A549 (cell line): Measurements from ENCODE around the gene ANKK1. TPM values are rescaled to one million over a fixed set of nuclear protein-coding genes. Genes with fewer than 3 reads are reported as not detected.

Source experiments
- ATAC-seq, 2 experiments: fragments of 200-7000 bp in 1 of 2; fragments of >200 bp in 1 of 2; cut with Nextera tagmentation in 1 of 2; cut with Tn5 transposase in 1 of 2; 3 replicates each; pipeline versions ENCODE4 v1.8.0 to v1.9.1; 2018 to 2020; ENCODE audit warnings: mild to moderate bottlenecking in 1 of 2, moderate library complexity in 1 of 2
- CTCF ChIA-PET: fragments of 300-600 bp; sonication (Branson Sonifier 250); formaldehyde crosslinking; extraction: SDS; loops from one replicate; lab custom pipeline; 2021; ENCODE audit warnings: antibody characterized with exemption, inconsistent platforms; lab: Yijun Ruan, JAX
- POLR2A ChIA-PET: fragments of 350-600 bp; formaldehyde crosslinking; extraction: SDS; loops from one replicate; lab custom pipeline; 2021; ENCODE audit warnings: antibody characterized with exemption, inconsistent platforms; lab: Yijun Ruan, JAX
- DNase-seq, 2 experiments: peaks; one replicate each; pipeline versions ENCODE4 v3.0.0 to v3.0.0-alpha.2; 2011 to 2016; ENCODE audit warnings: low read depth in 1 of 2, low spot score in 1 of 2
- FAIRE-seq: peaks from 2 replicates; lab custom pipeline; 2011; peaks lifted over from hg19 to GRCh38; lab: Jason Lieb, UNC
- H3K27ac ChIP-seq, 2 experiments: fragments of >200 bp; sonication (Bioruptor Twin); formaldehyde crosslinking; 3 replicates each; pipeline ENCODE4 v1.5.1; 2016 to 2017
- H3K4me1 ChIP-seq: fragments of >200 bp; sonication (Bioruptor Twin); formaldehyde crosslinking; 3 replicates; pipeline ENCODE4 v1.6.1; 2016
- H3K4me2 ChIP-seq: fragments of >200 bp; sonication (Bioruptor Twin); formaldehyde crosslinking; 3 replicates; pipeline ENCODE4 v1.6.1; 2016
- H3K4me3 ChIP-seq: fragments of >200 bp; sonication (Bioruptor Twin); formaldehyde crosslinking; 3 replicates; pipeline ENCODE4 v1.5.1; 2016
- H3K9me3 ChIP-seq: fragments of >200 bp; sonication (Bioruptor Twin); formaldehyde crosslinking; 3 replicates; pipeline ENCODE4 v1.6.1; 2016
- CBX8 ChIP-seq: fragments of 200-600 bp; sonication (generic); IDR thresholded peaks from 2 replicates; pipeline ENCODE4 v1.6.1; 2016
- CEBPB ChIP-seq, 2 experiments: fragments of >200 bp in 1 of 2; sonication (Bioruptor Twin) in 1 of 2; formaldehyde crosslinking in 1 of 2; IDR thresholded peaks; 2 replicates each; pipeline ENCODE4 v1.6.1; 2012 to 2016
- EP300 ChIP-seq, 2 experiments: fragments of >200 bp; sonication (Bioruptor Twin); formaldehyde crosslinking; IDR thresholded peaks; 2 replicates in 1 of 2; 3 replicates in 1 of 2; pipeline ENCODE4 v1.6.1; 2016 to 2017
- ESRRA ChIP-seq: fragments of 150-350 bp; IDR thresholded peaks from 2 replicates; pipeline ENCODE4 v1.6.1; 2014; ENCODE audit warnings: mild to moderate bottlenecking, low read length, borderline replicate concordance
- GATA3 ChIP-seq: IDR thresholded peaks from 2 replicates; pipeline ENCODE4 v1.6.1; 2012; ENCODE audit warnings: borderline replicate concordance
- HDAC2 ChIP-seq: fragments of 200-600 bp; sonication (generic); IDR thresholded peaks from 2 replicates; pipeline ENCODE4 v1.6.1; 2016
- HEYL ChIP-seq: fragments of 250-450 bp; sonication (Bioruptor Pico); IDR thresholded peaks from 2 replicates; pipeline ENCODE4 v1.8.0; 2021; ENCODE audit warnings: mild to moderate bottlenecking, moderate library complexity
- HOXB13 ChIP-seq: fragments of 250-450 bp; sonication (Bioruptor Pico); IDR thresholded peaks from 2 replicates; pipeline ENCODE4 v1.5.0; 2020; ENCODE audit warnings: low read depth, mild to moderate bottlenecking, moderate library complexity
- JUN ChIP-seq, 2 experiments: fragments of >200 bp; sonication (Bioruptor Twin); formaldehyde crosslinking; IDR thresholded peaks; 2 replicates in 1 of 2; 3 replicates in 1 of 2; pipeline ENCODE4 v1.6.1; 2016 to 2017
- MAFK ChIP-seq: fragments of 450-650 bp; IDR thresholded peaks from 2 replicates; pipeline ENCODE4 v1.6.1; 2014; ENCODE audit not compliant: partially characterized antibody
- MAX ChIP-seq: IDR thresholded peaks from 2 replicates; pipeline ENCODE4 v1.6.1; 2012
- MAZ ChIP-seq: fragments of 150-350 bp; IDR thresholded peaks from 2 replicates; pipeline ENCODE4 v1.6.1; 2014; ENCODE audit warnings: antibody characterized with exemption, low read depth, low read length, borderline replicate concordance
- MYC ChIP-seq: IDR thresholded peaks from 2 replicates; pipeline ENCODE4 v1.6.1; 2012; ENCODE audit warnings: mild to moderate bottlenecking, inconsistent platforms, low read length, improper control_type of control experiment, borderline replicate concordance
- NPAS2 ChIP-seq: fragments of 250-450 bp; sonication (Bioruptor Pico); IDR thresholded peaks from 2 replicates; pipeline ENCODE4 v1.8.0; 2022; ENCODE audit warnings: mild to moderate bottlenecking, moderate library complexity, borderline replicate concordance
- NR3C1 ChIP-seq: fragments of >200 bp; sonication (Bioruptor Twin); formaldehyde crosslinking; IDR thresholded peaks from 3 replicates; pipeline ENCODE4 v1.6.1; 2017
- PBX3 ChIP-seq: IDR thresholded peaks from 2 replicates; pipeline ENCODE4 v1.6.1; 2012
- POLR2A ChIP-seq: IDR thresholded peaks from 2 replicates; pipeline ENCODE4 v1.6.1; 2012; ENCODE audit warnings: mild to moderate bottlenecking, low read length
- POLR2AphosphoS2 ChIP-seq: conservative IDR thresholded peaks from 2 replicates; pipeline ENCODE4 v1.6.1; 2012; ENCODE audit warnings: low read length, improper control_type of control experiment, inconsistent platforms
- RARB ChIP-seq: fragments of 250-450 bp; sonication (Bioruptor Pico); IDR thresholded peaks from 2 replicates; pipeline ENCODE4 v1.8.0; 2021; ENCODE audit warnings: mild to moderate bottlenecking, moderate library complexity
- RFX5 ChIP-seq: fragments of 450-650 bp; IDR thresholded peaks from 2 replicates; pipeline ENCODE4 v1.7.1; 2014; ENCODE audit warnings: antibody characterized with exemption, mild to moderate bottlenecking, moderate library complexity
- SREBF2 ChIP-seq: fragments of 450-650 bp; IDR thresholded peaks from 2 replicates; pipeline ENCODE4 v1.6.1; 2014; ENCODE audit warnings: mild to moderate bottlenecking, moderate library complexity
- TFCP2L1 ChIP-seq: fragments of 250-450 bp; sonication (Bioruptor Pico); IDR thresholded peaks from 2 replicates; pipeline ENCODE4 v1.5.0; 2021; ENCODE audit warnings: mild to moderate bottlenecking
- TP53 ChIP-seq: fragments of 250-450 bp; sonication (Bioruptor Pico); IDR thresholded peaks from 2 replicates; pipeline ENCODE4 v1.5.0; 2021; ENCODE audit warnings: mild to moderate bottlenecking, moderate library complexity
- ZNF302 ChIP-seq: fragments of 250-450 bp; sonication (Bioruptor Pico); IDR thresholded peaks from 2 replicates; pipeline ENCODE4 v1.9.0; 2021; ENCODE audit warnings: inconsistent platforms, mild to moderate bottlenecking, moderate library complexity
- WGBS: methylation state at CpG from one replicate; pipeline ENCODE4 v1.1.6; 2017; ENCODE audit errors: missing lambda C conversion rate; 5-methylcytosine and 5-hydroxymethylcytosine counted together
- polyA plus RNA-seq, 4 experiments: library from polyadenylated mRNA; depleted of rRNA in 3 of 4; stranded (reverse); fragments of >200 nt; fragmentation: RNase III in 1 of 4; extraction: RNeasy Plus Mini Kit Qiagen cat#74134 plus additional on column Dnase treatment in 1 of 4; gene quantifications; 2 replicates in 3 of 4; 3 replicates in 1 of 4; pipeline ENCODE4 v1.2.3, GENCODE V29; 2011 to 2017
- TF ChIP-seq, protein P1 (sequence below): fragments of >200 bp; sonication (Bioruptor Twin); formaldehyde crosslinking; IDR thresholded peaks from 3 replicates; pipeline ENCODE4 v1.5.1; 2016
- TF ChIP-seq, protein P2 (sequence below): fragments of 250-450 bp; sonication (Bioruptor Pico); IDR thresholded peaks from 2 replicates; pipeline ENCODE4 v1.5.0; 2021; ENCODE audit warnings: mild to moderate bottlenecking, moderate library complexity, borderline replicate concordance
- TF ChIP-seq, protein P3 (sequence below): fragments of >200 bp; sonication (Bioruptor Twin); formaldehyde crosslinking; IDR thresholded peaks from 2 replicates; pipeline ENCODE4 v1.6.1; 2016

The ANKK1 gene
- polyA plus RNA-seq, 2 of the 4 experiments (the other 2 are of a cell fraction), result 0.08 TPM; not detected in 1

DNA sequence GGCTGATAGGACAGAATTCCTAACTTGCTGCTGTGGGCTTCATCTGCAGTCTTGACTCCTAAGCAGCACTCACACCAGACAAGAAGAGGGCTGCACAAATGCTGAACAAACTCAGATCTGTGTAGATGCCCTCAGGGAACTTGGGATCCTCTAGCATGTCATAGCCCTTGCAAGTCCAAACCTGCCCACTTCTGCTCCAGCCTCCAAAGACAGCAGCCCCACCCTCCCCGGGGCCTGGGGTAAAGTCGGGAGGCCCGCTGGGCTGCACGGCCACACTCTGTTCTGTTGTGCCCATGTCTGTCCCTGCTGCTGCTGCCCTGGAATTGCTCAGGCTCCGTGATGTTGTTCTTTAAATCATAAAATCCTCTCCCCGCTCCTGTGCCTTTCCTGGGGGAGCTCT lies 59.4 kb downstream of the ANKK1 start:
- H3K4me1 ChIP-seq, result no peaks in the 10 kb centered on the region
- no peak for TF ChIP-seq NR3C1
- no peak for TF ChIP-seq RARB (CRISPR knock-in tag)
- TF ChIP-seq JUN (IDR thresholded peaks at IDR 0.05), result no peak
- no peak for TF ChIP-seq SREBF2
- TF ChIP-seq TP53, result no peak
- TF ChIP-seq NPAS2, result no peak
- TF ChIP-seq, protein P1, sequence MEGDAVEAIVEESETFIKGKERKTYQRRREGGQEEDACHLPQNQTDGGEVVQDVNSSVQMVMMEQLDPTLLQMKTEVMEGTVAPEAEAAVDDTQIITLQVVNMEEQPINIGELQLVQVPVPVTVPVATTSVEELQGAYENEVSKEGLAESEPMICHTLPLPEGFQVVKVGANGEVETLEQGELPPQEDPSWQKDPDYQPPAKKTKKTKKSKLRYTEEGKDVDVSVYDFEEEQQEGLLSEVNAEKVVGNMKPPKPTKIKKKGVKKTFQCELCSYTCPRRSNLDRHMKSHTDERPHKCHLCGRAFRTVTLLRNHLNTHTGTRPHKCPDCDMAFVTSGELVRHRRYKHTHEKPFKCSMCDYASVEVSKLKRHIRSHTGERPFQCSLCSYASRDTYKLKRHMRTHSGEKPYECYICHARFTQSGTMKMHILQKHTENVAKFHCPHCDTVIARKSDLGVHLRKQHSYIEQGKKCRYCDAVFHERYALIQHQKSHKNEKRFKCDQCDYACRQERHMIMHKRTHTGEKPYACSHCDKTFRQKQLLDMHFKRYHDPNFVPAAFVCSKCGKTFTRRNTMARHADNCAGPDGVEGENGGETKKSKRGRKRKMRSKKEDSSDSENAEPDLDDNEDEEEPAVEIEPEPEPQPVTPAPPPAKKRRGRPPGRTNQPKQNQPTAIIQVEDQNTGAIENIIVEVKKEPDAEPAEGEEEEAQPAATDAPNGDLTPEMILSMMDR, result no peak
- TF ChIP-seq HDAC2, result no peak
- TF ChIP-seq ESRRA, result no peak
- no peak for TF ChIP-seq GATA3
- TF ChIP-seq MAX, result no peak
- no peak for TF ChIP-seq MAZ
- TF ChIP-seq RFX5, result no peak
- ChIA-PET CTCF (no interaction called here), POLR2A (no interaction called here)
- H3K27ac ChIP-seq, result no peak overlapping the region
- H3K4me3 ChIP-seq, result no peak overlapping the region
- H3K9me3 ChIP-seq, result no peaks in the 10 kb centered on the region
- ATAC-seq, result no peak
- FAIRE-seq, result no peak
- WGBS, result 35% methylated on average over 6 of the region's 6 CpGs
- DNase-seq, result no peak
- H3K4me2 ChIP-seq, result no peak overlapping the region

DNA sequence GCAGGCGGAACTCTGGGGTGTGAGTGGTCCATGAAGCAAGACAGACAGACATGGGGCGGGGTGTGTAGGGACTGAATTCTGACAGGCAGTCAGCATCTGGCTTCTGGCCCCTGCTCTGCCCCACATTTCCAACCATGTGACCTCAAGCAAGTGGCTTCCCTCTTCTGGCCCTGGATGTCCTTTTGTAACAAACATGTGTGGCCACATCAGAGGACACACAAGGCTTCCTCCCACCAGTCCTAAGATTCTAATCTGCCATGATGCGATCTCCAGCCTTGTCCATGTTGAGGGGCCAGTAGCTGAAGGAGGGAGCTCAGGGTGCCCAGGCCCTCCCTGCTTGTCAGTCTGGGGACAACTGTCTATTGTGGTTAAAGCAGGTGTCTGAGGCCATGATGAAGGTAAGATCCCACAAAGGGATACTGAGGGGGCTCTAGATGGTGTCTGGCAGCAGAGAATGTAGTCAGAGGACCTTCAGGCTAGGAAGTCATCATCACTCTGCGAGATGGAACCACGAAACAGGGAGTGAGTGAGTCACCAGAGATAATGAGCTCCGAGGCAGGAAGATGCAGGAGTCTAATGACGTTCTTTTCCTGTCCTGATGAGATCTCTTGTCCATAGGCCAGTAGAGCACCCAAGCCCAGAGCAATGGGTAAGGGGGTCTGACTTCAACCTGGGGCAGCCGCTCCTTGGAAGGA lies 60.2 kb downstream of the ANKK1 start:
- ATAC-seq (no peak), FAIRE-seq (no peak), DNase-seq (no peak)
- ChIA-PET POLR2A (no interaction called here), CTCF (no interaction called here)
- no peak overlapping the region for H3K4me3 ChIP-seq
- no peaks in the 10 kb centered on the region for H3K4me1 ChIP-seq
- no peaks in the 10 kb centered on the region for H3K9me3 ChIP-seq
- H3K27ac ChIP-seq, result no peak overlapping the region
- TF ChIP-seq TFCP2L1 (CRISPR knock-in tag) (no peak), HEYL (CRISPR knock-in tag) (no peak), POLR2AphosphoS2 (no peak), PBX3 (no peak), CEBPB (IDR thresholded peaks at IDR 0.05) (no peak), MAFK (no peak), MYC (no peak), HOXB13 (no peak), ZNF302 (CRISPR knock-in tag) (no peak), CBX8 (no peak), NR3C1 (no peak), JUN (IDR thresholded peaks at IDR 0.05) (no peak), EP300 (IDR thresholded peaks at IDR 0.05) (no peak), ESRRA (no peak), POLR2A (no peak)
- TF ChIP-seq, protein P2, sequence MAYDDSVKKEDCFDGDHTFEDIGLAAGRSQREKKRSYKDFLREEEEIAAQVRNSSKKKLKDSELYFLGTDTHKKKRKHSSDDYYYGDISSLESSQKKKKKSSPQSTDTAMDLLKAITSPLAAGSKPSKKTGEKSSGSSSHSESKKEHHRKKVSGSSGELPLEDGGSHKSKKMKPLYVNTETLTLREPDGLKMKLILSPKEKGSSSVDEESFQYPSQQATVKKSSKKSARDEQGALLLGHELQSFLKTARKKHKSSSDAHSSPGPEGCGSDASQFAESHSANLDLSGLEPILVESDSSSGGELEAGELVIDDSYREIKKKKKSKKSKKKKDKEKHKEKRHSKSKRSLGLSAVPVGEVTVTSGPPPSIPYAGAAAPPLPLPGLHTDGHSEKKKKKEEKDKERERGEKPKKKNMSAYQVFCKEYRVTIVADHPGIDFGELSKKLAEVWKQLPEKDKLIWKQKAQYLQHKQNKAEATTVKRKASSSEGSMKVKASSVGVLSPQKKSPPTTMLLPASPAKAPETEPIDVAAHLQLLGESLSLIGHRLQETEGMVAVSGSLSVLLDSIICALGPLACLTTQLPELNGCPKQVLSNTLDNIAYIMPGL (CRISPR knock-in tag), result no peak
- TF ChIP-seq, protein P3, sequence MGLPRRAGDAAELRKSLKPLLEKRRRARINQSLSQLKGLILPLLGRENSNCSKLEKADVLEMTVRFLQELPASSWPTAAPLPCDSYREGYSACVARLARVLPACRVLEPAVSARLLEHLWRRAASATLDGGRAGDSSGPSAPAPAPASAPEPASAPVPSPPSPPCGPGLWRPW, result no peak
- 11% methylated on average over 7 of the region's 8 CpGs for WGBS
- H3K4me2 ChIP-seq, result no peak overlapping the region
